Stimulated activated CD4-positive, alpha-beta T cell treated with anti-CD3 and anti-CD28 coated beads, Interleukin-1b, Interleukin-23, amount 100 ng/mL, for 4 hours (primary cell): Measurements from ENCODE around the gene ZNF805.
"Not testable (repeated sequence)": the region's sequence is repeated elsewhere in the genome, so short reads cannot be mapped to it uniquely, and the experiment has no call there.

Source experiments
- DNase-seq, 2 donors: peaks; one replicate each; pipeline ENCODE4 v3.0.0-alpha.2; 2020; ENCODE audit warnings: low read depth in 2 of 2

The ZNF805 gene

GRCh38 chr19:57240311-57241090 is at the start of gene ZNF805:
Gene ZNF805, plus strand, starts transcription at chr19:57240632. Its CDS starts 260 bp downstream, at chr19:57240892.
- DNase-seq = peak; percentile 92

- DNase-seq = peak; percentile 81 to 84
Measured at GRCh38 chr19:57191141-57192076, 49.0 kb upstream of the ZNF805 start, which contains the start of gene ZNF264. Gene ZNF264, plus strand, starts transcription at chr19:57191500. Its CDS starts 414 bp downstream, at chr19:57191914.

GRCh38 chr19:57192077-57192420 is 48.4 kb upstream of the ZNF805 start:
- no peak for DNase-seq

GRCh38 chr19:57192993-57193392 is 47.4 kb upstream of the ZNF805 start:
- no peak for DNase-seq

- DNase-seq = not testable (repeated sequence)
Measured at GRCh38 chr19:57197874-57198273, 42.6 kb upstream of the ZNF805 start.

GRCh38 chr19:57202160-57202559 is 38.3 kb upstream of the ZNF805 start:
- DNase-seq = no peak

GRCh38 chr19:57210381-57210780 is 30.1 kb upstream of the ZNF805 start:
- DNase-seq = no peak

GRCh38 chr19:57212109-57212508 is 28.3 kb upstream of the ZNF805 start:
- no peak for DNase-seq

- no peak for DNase-seq
Measured at GRCh38 chr19:57227502-57227901, 12.9 kb upstream of the ZNF805 start.

- no peak for DNase-seq
Measured at GRCh38 chr19:57231686-57232085, 8.7 kb upstream of the ZNF805 start.

- no peak for DNase-seq
Measured at GRCh38 chr19:57233207-57233606, 7.2 kb upstream of the ZNF805 start.

GRCh38 chr19:57239982-57240310 is 486 bp upstream of the ZNF805 start:
- no peak for DNase-seq

- no peak for DNase-seq
Measured at GRCh38 chr19:57241176-57241575, 744 bp downstream of the ZNF805 start.

GRCh38 chr19:57242821-57243220 is 2.4 kb downstream of the ZNF805 start:
- no peak for DNase-seq

GRCh38 chr19:57244513-57244912 is 4.1 kb downstream of the ZNF805 start:
- DNase-seq = no peak

GRCh38 chr19:57245066-57245465 is 4.6 kb downstream of the ZNF805 start:
- DNase-seq = no peak

GRCh38 chr19:57245959-57246358 is 5.5 kb downstream of the ZNF805 start:
- DNase-seq = no peak

GRCh38 chr19:57248646-57249045 is 8.2 kb downstream of the ZNF805 start:
- DNase-seq = no peak

- no peak for DNase-seq
Measured at GRCh38 chr19:57249329-57249728, 8.9 kb downstream of the ZNF805 start.

- DNase-seq = not testable (repeated sequence)
Measured at GRCh38 chr19:57253767-57254166, 13.3 kb downstream of the ZNF805 start.

- DNase-seq = no peak
Measured at GRCh38 chr19:57262044-57262443, 21.6 kb downstream of the ZNF805 start.

GRCh38 chr19:57263244-57263741 is 22.9 kb downstream of the ZNF805 start:
- no peak for DNase-seq

GRCh38 chr19:57267291-57267690 is 26.9 kb downstream of the ZNF805 start:
- DNase-seq = no peak
